ENCODE results near the gene FPR2.
"Not testable (repeated sequence)": the region's sequence is repeated elsewhere in the genome, so short reads cannot be mapped to it uniquely, and the experiment has no call there.

The FPR2 gene

DNA sequence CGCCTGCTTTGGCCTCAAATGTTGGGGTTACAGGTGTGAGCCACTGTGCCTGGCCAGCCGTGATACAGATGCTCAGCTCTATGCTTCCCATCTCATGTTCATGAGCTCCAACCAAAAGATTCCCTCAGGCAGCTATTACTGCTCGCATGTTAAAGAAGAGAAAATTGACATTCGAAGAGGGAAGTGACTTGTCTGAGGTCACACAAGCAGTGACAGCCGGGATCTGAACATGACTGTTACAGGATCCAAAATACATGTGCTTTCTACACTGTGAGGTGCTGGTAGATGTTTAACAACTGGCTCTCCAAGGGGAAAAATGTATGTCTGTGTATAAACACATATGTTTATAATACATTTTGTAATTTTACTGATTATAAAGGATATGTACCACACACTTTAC is 20.6 kb upstream of the FPR2 start:
- no peak for DNase-seq

DNA sequence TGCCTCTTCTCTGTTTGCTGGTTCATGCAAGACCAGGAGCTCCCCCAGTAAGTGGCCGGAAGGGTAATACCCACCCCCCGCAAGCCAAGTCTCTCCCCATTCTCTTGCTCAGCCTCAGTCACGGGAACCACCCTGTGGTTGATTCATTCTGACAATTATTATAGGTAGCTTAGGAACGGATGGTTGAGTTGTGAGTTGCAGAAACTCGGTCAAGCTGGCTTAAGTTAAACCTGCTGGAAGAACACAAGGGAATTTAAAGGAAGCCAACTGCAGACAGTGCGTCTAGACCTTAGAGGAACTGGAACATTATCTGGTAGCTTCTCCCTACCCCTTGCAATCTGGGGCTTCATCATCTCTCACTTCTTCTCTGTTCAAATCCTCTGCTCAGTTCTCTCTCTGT is 18.2 kb upstream of the FPR2 start:
- DNase-seq: no peak

DNA sequence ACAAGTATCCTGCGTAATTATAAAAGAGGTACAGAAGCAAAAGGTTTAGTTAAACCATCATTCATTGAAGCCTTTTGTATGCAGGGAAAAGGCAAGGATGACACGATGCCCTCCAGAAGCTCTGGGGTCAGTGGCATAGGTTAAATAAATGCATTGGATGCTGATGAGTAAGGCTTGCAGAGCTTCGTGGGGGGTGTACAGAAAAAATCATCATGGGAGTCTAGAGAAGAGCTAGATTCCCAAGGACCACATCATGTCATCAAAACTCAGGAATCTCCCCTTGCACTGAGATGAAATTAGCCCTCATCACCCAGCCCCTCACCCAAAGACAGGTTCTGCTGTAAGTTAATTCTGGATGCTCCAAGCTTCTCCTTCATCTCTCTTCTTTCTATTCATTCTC is 17.6 kb upstream of the FPR2 start:
- DNase-seq: no peak

DNA sequence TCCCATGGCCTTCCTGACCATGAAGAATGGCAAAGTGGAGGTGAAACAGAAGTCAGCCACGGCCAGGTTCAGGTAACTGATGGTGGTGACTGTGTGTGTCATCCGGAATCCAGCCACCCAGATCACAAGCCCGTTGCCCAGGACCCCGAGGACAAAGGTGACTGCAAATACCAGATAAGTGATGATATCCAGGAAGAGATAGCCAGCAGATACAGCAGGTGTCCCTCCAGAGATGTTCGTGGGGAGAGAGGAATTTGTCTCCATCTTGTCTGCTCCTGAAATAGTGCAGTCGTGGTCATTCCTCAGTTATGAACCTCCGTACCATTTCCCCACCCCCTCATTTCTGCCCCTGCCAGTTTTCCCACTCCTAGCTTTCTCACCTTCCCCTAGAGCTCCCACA is 14.2 kb upstream of the FPR2 start:
- DNase-seq: no peak

DNA sequence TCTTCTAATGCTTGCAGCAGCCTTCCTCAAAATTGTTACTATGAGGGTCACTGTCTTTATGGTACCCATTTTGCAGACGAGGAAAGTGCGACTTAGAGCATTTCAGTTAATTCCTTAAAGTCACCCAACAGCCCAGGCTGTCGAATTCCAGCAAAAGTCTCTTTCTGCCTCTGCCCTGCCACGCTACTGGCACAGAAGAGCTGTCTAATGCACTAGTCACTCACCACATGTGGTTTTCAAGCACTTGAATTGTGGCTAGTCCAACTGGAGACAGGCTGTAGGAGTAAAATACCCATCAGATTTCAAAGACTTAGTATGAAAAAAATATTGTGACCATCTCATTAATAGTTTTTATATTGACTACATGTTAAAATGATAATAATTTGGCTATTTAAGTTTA is 11.0 kb upstream of the FPR2 start:
- DNase-seq: no peak

DNA sequence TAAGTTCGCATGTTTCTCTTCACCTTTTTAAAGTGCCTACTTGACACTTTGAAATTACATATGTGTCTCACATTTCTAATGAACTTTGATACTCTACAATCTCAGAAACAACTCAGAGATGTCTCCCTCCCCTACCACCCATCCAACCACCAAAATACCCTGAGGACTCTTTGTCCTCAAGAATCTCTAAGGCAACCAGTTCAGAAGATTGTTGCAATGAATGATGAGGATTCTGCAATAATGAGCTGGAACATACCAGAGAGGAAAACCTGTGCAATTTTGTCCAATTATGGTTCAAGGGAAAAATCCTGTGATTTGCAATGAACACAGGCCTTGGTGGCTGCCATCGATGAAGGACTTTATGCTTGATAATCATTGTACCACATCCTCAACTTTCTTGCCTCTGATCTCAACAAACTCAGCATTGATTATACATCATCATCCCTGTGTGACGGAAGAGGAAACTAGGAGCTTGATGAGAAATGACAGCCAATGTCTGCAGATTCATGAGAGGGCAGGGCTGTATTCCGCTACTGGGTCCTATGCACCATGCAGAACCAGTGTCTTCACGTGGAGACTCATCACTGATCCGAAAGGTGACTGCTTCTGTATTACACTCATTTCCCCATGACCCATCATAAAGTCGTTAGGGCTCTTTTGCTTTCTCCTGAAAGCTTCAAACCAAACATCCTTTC is 10.4 kb upstream of the FPR2 start:
- DNase-seq: no peak

DNA sequence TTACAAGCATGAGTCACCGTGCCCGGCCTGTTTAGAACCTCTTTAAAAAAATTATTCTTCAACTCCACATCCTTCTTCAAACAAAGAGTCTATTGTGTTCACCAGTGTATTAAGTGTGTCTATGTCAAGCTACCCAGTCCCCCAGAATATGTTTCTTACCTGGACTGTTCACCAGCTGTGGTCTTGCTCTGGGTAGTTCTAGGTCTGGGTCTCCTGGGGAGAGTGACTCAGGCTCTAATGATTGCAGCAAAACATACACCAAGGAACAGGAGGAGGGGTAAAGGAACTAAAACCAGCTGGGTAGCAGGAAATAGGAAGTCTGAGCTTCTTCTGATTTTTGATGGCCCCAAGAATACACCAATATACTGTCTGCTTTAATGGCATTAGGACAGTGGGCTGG is 9.3 kb upstream of the FPR2 start, which contains the start of gene FPR1:
Gene FPR1 (minus strand): TSS at position 224 of the 400 bp plus-strand sequence. CDS start 4,884 bp downstream, outside the sequence.
- no peak for DNase-seq

DNA sequence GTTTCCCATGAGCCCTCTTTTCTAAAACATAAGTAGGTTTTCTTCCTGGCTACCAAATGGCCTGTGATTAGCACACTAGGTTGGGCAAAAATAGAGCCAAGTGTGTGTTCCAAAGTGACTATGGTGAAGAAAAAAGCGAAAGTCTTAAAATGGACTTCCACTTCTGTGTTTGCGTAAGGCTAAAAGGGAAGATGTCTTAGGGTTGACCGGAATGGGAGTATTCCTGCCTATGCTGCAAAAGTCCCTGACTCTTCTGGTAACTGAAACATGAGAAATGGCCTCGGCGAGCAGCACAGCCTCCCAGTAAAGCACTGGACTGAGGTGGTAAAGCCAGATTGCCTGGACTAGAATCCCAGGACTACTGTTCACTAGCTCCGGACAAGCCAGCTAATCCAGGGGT is 6.9 kb upstream of the FPR2 start:
- no peak for DNase-seq

DNA sequence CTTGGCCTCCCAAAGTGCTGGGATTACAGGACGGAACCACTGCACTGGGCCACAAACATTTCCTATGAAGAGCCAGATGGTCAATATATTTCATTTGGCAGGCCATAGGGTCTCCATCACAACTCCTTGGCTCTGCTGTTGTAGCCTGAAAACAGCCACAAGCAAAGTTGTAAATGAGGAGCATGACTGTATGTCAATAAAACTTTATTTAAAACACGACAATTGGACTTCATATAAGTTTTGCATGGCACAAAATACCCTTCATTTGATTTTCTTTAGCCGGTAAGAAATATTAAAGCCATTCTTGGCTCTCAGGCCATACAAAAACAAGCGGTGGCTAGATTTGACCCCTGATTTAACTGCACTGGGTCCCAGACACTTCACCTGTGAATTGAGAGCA is 6.2 kb upstream of the FPR2 start:
- DNase-seq: no peak

DNA sequence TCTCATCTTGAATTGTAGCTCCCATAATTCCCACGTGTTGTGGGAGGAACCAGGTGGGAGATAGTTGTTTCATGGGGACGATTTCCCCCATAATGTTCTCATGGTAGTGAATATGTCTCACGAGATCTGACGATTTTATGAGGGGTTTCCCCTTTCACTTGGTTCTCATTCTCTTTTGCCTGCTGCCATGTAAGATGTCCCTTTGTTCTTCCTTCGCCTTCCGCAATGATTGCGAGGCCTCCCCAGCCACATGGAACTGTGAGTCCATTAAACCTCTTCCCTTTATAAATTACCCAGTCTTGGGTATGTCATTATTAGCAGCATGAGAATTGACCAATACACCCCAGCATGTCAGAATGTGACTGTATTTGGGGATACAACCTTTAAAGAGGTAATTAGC is 5.4 kb upstream of the FPR2 start:
- no peak for DNase-seq

DNA sequence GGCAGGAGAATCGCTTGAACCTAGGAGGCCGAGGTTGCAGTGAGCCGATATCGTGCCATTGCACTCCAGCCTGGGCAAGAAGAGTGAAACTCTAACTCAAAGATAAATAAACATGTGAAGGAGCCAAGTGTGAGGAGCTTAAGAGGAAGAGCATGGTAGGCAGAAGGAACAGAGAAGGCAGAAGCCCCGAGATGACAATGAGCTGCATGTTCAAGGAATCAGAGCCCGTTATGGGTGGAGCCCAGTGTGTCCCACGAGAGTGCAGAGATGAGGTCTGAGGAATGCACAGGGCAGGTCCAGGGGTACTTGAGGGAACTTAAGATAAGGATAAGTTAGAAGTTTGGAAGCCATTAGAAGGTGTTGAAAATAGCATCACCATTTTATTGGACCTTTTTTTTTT is 716 bp downstream of the FPR2 start:
- no peak for DNase-seq

DNA sequence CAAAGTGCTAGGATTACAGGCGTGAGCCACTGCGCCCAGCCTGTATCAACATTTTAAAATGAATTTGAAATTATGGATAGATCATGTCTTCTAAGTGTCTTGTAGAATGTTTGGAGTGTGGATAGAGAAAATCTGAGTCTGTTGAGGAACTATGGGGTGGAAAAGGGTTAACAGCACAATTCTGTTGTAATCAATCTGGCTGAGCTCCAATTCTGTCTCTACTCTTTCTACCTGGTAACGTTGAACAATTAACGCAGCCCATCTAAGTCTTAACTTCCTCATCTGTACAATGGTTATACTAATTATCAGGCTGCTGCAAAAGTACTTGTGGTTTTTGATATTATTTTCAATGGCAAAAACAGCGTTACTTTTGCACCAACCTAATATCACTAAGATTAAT is 4.1 kb downstream of the FPR2 start:
- no peak for DNase-seq

DNA sequence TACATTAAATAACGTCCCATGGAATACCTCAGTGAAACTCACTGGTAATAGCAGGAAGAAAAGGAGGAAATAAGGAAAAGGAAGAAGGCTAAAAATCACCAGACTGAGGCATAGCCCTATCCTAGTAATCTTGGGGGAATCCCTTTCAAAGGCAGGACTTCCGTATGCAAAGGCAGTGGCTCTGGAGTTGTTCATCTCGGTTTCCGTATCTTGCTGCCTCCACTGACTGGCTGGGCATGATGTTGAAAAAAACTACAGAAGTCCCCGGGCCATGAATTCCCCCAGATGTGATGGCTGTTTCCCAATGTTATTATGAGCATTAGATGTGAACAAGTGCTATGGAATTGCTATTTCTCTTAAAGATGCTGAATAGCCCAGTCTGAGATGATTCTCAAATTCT is 5.5 kb downstream of the FPR2 start:
- no peak for DNase-seq

DNA sequence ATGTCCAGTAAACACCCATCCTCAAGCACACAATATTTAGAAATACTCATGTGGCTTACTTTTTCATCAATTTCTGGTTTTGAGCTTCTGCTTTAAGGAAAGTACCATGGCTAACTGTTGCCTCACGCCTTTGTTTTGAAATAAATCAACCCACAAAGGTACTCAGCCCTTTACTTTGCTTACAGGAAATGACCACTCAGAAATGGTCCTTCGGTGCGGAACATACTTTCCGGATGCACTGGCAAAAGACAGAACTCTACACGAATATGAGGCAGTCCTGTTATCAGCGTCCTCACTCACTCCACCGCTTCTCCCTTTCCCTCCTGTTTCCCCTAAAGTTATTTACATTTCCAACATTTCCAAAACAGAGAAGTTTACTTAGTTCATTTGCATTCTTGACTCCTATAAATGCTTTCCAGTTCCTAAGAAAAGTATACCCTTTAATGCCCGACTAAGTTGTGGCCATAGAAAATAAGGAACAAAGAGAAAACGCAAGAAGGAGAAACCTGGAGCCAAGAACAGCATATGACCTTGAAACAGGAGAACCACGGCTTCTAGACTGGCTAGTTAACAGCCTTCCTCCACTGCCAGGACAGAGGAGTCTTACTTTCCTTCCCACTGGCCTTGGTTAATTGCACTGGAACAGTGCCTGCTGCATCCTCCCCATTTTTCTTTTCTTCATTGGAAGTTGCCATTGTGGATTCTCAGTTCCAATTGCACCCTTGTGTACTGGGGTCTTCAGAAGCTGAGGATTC is 10.6 kb downstream of the FPR2 start:
- DNase-seq: no peak

DNA sequence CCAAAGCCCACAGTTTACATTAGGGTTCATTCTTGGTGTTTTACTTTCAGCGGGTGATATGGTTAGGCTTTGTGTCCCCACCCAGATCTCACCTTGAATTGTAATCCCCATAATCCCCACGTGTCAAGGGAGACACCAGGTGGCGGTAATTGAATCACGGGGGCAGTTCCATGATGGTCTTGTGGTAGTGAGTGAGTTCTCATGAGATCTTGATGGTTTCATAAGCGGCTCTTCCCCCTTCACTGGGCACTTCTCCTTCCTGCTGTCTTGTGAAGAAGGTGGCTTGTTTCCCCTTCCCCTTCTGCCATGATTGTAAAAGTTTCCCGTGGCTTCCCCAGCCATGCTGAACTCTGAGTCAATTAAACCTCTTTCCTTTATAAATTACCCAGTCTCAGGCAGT is 12.0 kb downstream of the FPR2 start:
- DNase-seq: no peak

DNA sequence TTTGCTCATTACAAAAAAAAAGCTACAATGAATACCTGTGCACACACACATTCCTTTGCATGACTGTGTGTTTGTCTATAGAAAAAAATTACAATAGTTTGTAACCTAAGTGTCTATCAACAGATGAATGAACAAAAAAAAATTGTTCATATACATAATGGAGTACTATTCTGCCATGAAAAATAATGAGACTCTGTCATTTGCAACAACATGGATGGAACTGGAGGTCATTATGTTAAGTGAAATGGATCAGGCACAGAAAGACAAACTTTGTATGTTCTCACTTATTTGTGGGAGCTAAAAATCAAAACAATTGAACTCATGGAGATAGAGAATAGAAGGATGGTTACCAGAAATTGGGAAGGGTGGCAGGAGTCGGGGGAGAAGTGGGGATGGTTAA is 15.6 kb downstream of the FPR2 start:
- not testable (repeated sequence) for DNase-seq

DNA sequence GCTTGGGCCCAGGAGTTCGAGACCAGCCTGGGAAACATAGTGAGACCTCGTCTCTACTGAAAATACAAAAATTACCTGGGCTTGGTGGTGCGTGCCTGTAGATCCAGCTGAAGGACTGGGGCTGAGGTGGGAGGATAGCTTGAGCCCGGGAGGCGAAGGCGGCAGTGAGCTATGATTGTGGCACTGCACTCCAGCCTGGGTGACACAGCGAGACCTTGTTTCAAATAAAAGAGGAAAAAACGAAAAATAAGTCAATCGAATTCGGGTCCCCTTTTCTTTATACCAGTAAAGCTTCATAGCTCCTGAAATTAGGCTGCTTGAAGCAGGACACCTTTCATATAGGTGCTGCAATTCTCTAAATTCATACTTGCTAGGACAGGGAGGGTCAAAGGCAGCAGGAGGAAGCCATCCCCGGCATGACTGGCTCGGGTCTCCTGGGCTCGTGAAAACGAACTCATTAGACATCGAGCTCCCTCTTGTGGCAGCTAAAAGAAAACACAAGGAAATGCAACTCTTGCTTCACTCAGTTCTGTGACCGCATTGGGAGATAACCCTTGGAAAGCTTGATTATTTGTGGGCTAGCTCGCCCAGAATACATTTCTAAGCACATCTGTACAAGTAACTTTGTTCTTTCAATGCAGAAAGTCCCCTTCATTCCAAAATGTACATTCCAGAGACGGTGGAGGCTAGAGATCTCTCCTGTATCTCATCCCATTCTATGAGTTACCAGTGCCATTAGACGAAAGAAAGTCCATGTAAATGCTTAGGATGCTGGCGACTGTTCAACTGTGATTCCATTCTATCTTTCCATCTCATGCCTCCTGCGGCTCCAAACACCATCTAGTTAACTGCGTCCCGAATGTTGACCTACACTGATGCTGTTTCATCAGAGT is 16.8 kb downstream of the FPR2 start:
- no peak for DNase-seq

DNA sequence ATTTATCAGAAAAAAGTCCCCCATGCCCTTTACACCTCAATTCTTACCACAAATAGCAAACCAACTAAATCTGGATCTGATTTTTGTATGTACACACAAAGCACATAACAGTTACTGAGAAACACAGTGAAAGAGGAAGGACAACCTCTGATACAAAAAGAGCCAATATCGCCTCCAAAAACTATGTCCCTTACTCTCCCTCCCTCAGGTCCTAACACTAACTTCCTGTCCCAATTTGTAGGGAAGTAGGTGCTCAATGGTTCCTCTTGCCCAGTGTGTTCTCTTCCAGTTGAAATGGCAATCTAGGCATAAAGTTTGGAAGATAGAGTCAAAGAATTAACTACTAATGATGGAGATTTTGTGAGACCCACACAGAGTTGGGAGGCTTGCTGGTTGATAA is 18.2 kb downstream of the FPR2 start:
- no peak for DNase-seq

DNA sequence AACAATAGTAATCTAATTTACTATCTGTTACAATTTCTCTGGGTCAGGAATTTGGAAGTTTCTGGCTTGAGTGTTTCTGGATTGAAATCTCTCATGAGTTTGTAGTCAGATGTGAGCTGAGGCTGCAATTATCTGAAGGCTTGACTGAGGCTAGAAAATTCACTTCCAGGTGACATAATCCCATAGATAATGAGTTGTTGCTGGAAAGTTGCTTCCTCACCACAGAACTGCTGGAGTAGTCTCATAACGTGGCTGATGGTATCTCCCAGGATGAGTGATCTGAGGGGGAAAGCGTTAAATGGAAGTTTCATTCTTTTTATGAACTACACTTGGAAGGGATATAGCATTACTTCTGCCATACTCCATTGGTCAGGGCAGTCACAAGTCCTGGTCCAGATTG is 18.7 kb downstream of the FPR2 start:
- DNase-seq: no peak

DNA sequence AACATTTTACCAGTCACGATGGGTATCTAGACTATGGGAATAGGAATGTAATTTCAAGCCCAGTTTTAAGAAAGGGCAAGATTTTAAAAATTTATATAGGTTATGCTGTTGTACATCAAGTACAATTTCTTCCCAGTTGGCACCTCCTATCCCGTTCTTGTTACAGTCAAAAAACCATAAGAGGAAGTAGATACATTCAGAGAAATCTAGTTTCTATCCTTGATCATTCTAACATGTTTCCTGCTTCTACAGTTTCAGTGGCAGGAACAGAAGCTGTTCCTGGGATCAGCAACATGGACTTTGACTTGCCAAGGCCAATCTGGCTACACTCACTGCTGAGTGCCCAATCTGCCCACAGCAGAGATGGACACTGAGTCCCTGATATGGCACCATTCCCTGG is 19.3 kb downstream of the FPR2 start:
- no peak for DNase-seq

DNA sequence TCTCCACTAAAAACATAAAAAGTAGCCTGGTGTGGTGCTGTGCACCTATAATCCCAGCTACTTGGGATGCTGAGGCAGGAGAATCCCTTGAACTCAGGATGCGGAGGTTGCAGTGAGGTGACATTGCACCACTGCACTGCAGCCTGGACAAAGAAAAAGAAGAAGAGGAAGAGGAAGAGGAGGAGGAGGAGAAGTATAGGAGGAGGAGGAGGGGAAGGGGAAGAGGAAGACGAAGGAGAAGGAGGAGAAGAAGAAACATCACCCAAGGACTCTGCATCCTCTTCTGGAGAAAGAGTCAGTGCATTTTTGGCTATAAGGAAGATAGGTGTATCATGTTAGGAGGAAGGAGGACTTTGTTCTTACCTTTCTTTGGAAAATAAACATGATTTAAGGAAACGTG is 21.0 kb downstream of the FPR2 start:
- DNase-seq: no peak

DNA sequence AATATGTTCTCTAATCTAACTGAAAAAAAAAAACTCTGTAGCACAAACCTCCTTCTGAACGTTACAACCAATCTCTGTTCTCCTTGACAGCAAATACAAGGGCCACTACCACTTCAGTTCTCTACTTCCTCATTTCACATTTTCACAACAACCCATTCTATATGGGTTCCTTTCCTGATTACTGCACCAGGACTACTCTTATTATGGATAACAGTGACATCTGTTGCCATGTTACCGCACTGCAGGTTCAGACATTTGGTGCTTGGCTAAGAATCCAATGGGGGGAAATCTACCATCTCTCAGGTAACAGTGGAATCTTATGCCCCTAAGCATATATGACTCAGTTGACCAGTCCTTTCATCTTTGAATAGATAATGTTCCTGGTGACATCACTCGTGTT is 22.4 kb downstream of the FPR2 start:
- no peak for DNase-seq

DNA sequence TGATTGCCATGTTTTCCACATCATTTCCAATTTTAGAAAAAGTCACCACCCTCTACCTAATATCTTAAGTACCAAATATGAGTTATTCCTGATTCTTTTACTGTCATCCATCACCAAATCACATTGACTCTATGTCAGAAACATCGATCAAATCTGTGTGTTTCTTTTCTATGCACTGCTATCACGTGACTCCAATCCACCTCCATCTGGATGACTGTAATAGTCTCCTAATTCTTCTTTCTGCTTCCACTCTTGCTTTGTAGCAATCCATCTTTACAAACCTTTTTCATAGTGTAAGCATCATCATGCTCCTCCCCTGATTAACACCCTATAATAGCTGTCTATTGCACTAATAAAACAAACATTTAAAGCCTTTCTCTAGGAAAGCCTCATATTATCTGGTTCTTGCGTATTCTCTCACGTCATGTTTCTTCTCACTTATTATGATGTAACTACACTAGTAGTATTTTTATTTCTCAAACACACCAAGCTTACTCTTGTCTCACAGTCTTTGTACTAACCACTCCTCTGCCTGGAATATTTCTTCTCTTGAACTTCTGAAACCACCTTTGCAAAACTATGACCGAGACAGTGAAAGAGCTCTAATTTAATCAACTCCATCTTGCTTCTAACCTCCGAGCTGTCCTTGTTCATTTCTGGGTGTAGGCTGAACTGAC is 23.3 kb downstream of the FPR2 start:
- no peak for DNase-seq

Data from cortex of kidney (tissue), 1 donor.